T-helper 17 cell (primary cell): ENCODE measurements around the gene MZT2A. TPM values are rescaled to one million over a fixed set of nuclear protein-coding genes. Genes with fewer than 3 reads are reported as not detected.
A peak's percentile ranks its signal among the peaks of the same experiment; 100 is the strongest.
"Not testable (repeated sequence)": the region's sequence is repeated elsewhere in the genome, so short reads cannot be mapped to it uniquely, and the experiment has no call there.

ENCODE experiments used
- ATAC-seq: fragments of 150-1000 bp; cut with Tn5 transposase; 2 replicates; pipeline ENCODE4 v1.10.0; 2021; ENCODE audit warnings: mild to moderate bottlenecking, moderate library complexity
- DNase-seq, 3 donors: peaks; one replicate each; pipeline versions ENCODE4 v3.0.0 to v3.0.0-alpha.2; 2020 to 2021
- H3K9me3 ChIP-seq: one replicate; pipeline ENCODE4 v1.7.0; 2013; ENCODE audit warnings: low read length, mild to moderate bottlenecking; ENCODE audit not compliant: control insufficient read depth, poor library complexity, severe bottlenecking
- H3K27ac Mint-ChIP-seq: one replicate; pipeline ENCODE4 v1.8.0; 2022; ENCODE audit warnings: mild to moderate bottlenecking, moderate library complexity, mixed read lengths
- H3K27me3 Mint-ChIP-seq: one replicate; pipeline ENCODE4 v1.8.0; 2022; ENCODE audit warnings: mixed read lengths
- H3K36me3 Mint-ChIP-seq: one replicate; pipeline ENCODE4 v1.8.0; 2022; ENCODE audit warnings: low read depth, mixed read lengths
- H3K4me1 Mint-ChIP-seq: one replicate; pipeline ENCODE4 v1.8.0; 2022; ENCODE audit warnings: mild to moderate bottlenecking, mixed read lengths
- H3K4me3 Mint-ChIP-seq: one replicate; pipeline ENCODE4 v1.8.0; 2022; ENCODE audit warnings: mild to moderate bottlenecking, moderate library complexity, mixed read lengths
- total RNA-seq, 4 donors: library from RNA in 2 of 4; stranded (reverse) in 2 of 4; gene quantifications; one replicate each; pipeline ENCODE4 v1.2.3 and lab custom pipeline; 2022 to 2026

The MZT2A gene
- total RNA-seq, 2 donors from 2014 or later: 58.4 to 89.1 TPM

GRCh38 chr2:131478074-131478849, 13.9 kb downstream of the MZT2A start:
- H3K4me1 Mint-ChIP-seq, H3K27ac Mint-ChIP-seq, ATAC-seq, H3K9me3 ChIP-seq, DNase-seq, H3K4me3 Mint-ChIP-seq, H3K27me3 Mint-ChIP-seq, H3K36me3 Mint-ChIP-seq: not testable (repeated sequence)

- not testable (repeated sequence) for H3K27ac Mint-ChIP-seq, H3K4me1 Mint-ChIP-seq, H3K27me3 Mint-ChIP-seq, H3K9me3 ChIP-seq, H3K36me3 Mint-ChIP-seq, H3K4me3 Mint-ChIP-seq, DNase-seq, ATAC-seq
Observed at GRCh38 chr2:131477227-131477626, 15.0 kb downstream of the MZT2A start.

- H3K27me3 Mint-ChIP-seq, DNase-seq, H3K27ac Mint-ChIP-seq, ATAC-seq, H3K4me1 Mint-ChIP-seq, H3K36me3 Mint-ChIP-seq, H3K4me3 Mint-ChIP-seq, H3K9me3 ChIP-seq: not testable (repeated sequence)
Observed at GRCh38 chr2:131476363-131476762, 15.8 kb downstream of the MZT2A start.

GRCh38 chr2:131475831-131476230, 16.4 kb downstream of the MZT2A start, which contains the start of gene TUBA3D:
TUBA3D (plus strand) TSS chr2:131476119; CDS start chr2:131476200, 81 bp downstream.
- ATAC-seq: no peak
- H3K27me3 Mint-ChIP-seq: no peaks in the 10 kb centered on the region
- peak within 1 kb of the TSS; percentile 37 for H3K27ac Mint-ChIP-seq
- no peak for DNase-seq
- no peak within 1 kb of the TSS for H3K4me3 Mint-ChIP-seq
- H3K36me3 Mint-ChIP-seq: no peaks in the 10 kb centered on the region
- H3K9me3 ChIP-seq: no peaks in the 10 kb centered on the region
- H3K4me1 Mint-ChIP-seq: no peaks in the 10 kb centered on the region

- H3K4me3 Mint-ChIP-seq, H3K9me3 ChIP-seq, ATAC-seq, H3K27me3 Mint-ChIP-seq, H3K27ac Mint-ChIP-seq, H3K36me3 Mint-ChIP-seq, H3K4me1 Mint-ChIP-seq, DNase-seq: not testable (repeated sequence)
Observed at GRCh38 chr2:131473266-131473665, 18.9 kb downstream of the MZT2A start.

GRCh38 chr2:131471624-131472023, 20.6 kb downstream of the MZT2A start:
- not testable (repeated sequence) for H3K27ac Mint-ChIP-seq, H3K4me1 Mint-ChIP-seq, H3K36me3 Mint-ChIP-seq, H3K27me3 Mint-ChIP-seq, H3K4me3 Mint-ChIP-seq, ATAC-seq, H3K9me3 ChIP-seq, DNase-seq

GRCh38 chr2:131470944-131471343, 21.3 kb downstream of the MZT2A start:
- not testable (repeated sequence) for H3K4me1 Mint-ChIP-seq, H3K27ac Mint-ChIP-seq, H3K36me3 Mint-ChIP-seq, H3K27me3 Mint-ChIP-seq, DNase-seq, H3K9me3 ChIP-seq, ATAC-seq, H3K4me3 Mint-ChIP-seq

- H3K27ac Mint-ChIP-seq, ATAC-seq, H3K4me3 Mint-ChIP-seq, DNase-seq, H3K36me3 Mint-ChIP-seq, H3K9me3 ChIP-seq, H3K4me1 Mint-ChIP-seq, H3K27me3 Mint-ChIP-seq: not testable (repeated sequence)
Observed at GRCh38 chr2:131467722-131468121, 24.5 kb downstream of the MZT2A start.

- H3K4me3 Mint-ChIP-seq, H3K27ac Mint-ChIP-seq, H3K4me1 Mint-ChIP-seq, H3K36me3 Mint-ChIP-seq, DNase-seq, H3K9me3 ChIP-seq, ATAC-seq: not testable (repeated sequence)
- H3K27me3 Mint-ChIP-seq: peaks cover 34% of the 10 kb centered on the region
Observed at GRCh38 chr2:131454914-131455313, 37.3 kb downstream of the MZT2A start.

GRCh38 chr2:131451265-131451949, 40.8 kb downstream of the MZT2A start:
- H3K36me3 Mint-ChIP-seq: not testable (repeated sequence)

GRCh38 chr2:131447981-131448380, 44.2 kb downstream of the MZT2A start:
- H3K9me3 ChIP-seq, ATAC-seq, DNase-seq, H3K4me3 Mint-ChIP-seq, H3K36me3 Mint-ChIP-seq, H3K4me1 Mint-ChIP-seq, H3K27ac Mint-ChIP-seq: not testable (repeated sequence)
- peaks cover 30% of the 10 kb centered on the region for H3K27me3 Mint-ChIP-seq

More at GRCh38 chr2:131451265-131451949, 40.8 kb downstream of the MZT2A start:
- not testable (repeated sequence) for H3K4me3 Mint-ChIP-seq, ATAC-seq, H3K9me3 ChIP-seq, DNase-seq, H3K27ac Mint-ChIP-seq, H3K4me1 Mint-ChIP-seq
- peaks cover 32% of the 10 kb centered on the region for H3K27me3 Mint-ChIP-seq

GRCh38 chr2:131445896-131446295, 46.3 kb downstream of the MZT2A start:
- H3K27ac Mint-ChIP-seq: no peak overlapping the region
- no peaks in the 10 kb centered on the region for H3K9me3 ChIP-seq
- no peak for ATAC-seq
- H3K4me3 Mint-ChIP-seq: no peak overlapping the region
- H3K4me1 Mint-ChIP-seq: no peaks in the 10 kb centered on the region
- no peak for DNase-seq
- peaks cover 36% of the 10 kb centered on the region for H3K27me3 Mint-ChIP-seq
- peaks cover 7% of the 10 kb centered on the region for H3K36me3 Mint-ChIP-seq

- H3K4me3 Mint-ChIP-seq, H3K9me3 ChIP-seq, H3K4me1 Mint-ChIP-seq, H3K36me3 Mint-ChIP-seq, DNase-seq, H3K27ac Mint-ChIP-seq, ATAC-seq: not testable (repeated sequence)
- peaks cover 41% of the 10 kb centered on the region for H3K27me3 Mint-ChIP-seq
Observed at GRCh38 chr2:131445515-131445797, 46.7 kb downstream of the MZT2A start.
